ENCODE data around the gene SRF.

The SRF gene

DNA sequence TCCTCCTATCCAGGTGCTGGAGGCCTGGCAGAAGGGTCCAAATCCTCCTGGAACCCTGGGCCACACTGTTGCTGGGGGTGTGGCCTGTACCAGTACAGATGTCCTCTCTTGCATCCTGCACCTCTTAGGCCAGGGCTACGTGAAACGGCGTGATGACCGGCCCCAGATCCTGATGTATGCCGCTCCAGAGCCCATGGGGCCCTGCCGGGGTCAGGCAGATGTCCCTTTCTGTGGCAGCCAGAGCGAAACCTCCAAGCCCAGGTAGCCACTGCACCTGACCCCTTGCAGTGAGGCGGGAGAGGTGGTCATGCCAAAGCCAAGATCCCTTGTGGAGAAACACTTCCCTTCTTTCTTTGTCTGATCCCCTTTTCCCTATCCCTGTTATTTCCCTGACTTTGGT lies 44.0 kb downstream of the SRF start:
- no peaks in the 10 kb centered on the region for H3K9me3 ChIP-seq (ENCODE audit: control insufficient read depth, low read length)
- no peak overlapping the region for H3K4me3 ChIP-seq (ENCODE audit: low read depth, low read length)
- H3K4me1 ChIP-seq: no peaks in the 10 kb centered on the region
- no peak overlapping the region for H3K4me2 ChIP-seq (ENCODE audit: low read length)
- no peak overlapping the region for H3K9ac ChIP-seq
- H3K27ac ChIP-seq: no peak overlapping the region
- no peaks in the 10 kb centered on the region for H3K79me2 ChIP-seq
- TF ChIP-seq, protein P1, sequence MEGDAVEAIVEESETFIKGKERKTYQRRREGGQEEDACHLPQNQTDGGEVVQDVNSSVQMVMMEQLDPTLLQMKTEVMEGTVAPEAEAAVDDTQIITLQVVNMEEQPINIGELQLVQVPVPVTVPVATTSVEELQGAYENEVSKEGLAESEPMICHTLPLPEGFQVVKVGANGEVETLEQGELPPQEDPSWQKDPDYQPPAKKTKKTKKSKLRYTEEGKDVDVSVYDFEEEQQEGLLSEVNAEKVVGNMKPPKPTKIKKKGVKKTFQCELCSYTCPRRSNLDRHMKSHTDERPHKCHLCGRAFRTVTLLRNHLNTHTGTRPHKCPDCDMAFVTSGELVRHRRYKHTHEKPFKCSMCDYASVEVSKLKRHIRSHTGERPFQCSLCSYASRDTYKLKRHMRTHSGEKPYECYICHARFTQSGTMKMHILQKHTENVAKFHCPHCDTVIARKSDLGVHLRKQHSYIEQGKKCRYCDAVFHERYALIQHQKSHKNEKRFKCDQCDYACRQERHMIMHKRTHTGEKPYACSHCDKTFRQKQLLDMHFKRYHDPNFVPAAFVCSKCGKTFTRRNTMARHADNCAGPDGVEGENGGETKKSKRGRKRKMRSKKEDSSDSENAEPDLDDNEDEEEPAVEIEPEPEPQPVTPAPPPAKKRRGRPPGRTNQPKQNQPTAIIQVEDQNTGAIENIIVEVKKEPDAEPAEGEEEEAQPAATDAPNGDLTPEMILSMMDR (IDR thresholded peaks at IDR 0.05): no peak
- H3K36me3 ChIP-seq (ENCODE audit: control insufficient read depth, insufficient read depth, low read length): no peaks in the 10 kb centered on the region
- no peaks in the 10 kb centered on the region for H3K27me3 ChIP-seq (ENCODE audit: control insufficient read depth, insufficient read depth, low read length)
- H2AFZ ChIP-seq: no peak overlapping the region

DNA sequence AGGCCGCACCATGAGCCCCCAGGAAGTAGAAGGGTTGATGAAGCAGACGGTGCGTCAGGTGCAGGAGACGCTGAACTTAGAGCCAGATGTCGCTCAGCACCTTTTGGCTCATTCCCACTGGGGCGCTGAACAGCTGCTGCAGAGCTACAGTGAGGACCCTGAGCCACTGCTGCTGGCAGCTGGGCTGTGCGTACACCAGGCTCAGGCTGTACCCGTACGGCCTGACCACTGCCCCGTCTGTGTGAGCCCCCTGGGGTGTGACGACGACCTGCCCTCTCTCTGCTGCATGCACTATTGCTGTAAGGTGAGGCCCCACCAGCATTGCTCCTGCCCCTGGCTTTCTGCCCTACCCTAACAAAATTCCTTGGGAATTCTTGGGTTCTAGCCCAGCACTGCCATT lies 45.1 kb downstream of the SRF start:
- no peaks in the 10 kb centered on the region for H3K79me2 ChIP-seq
- H2AFZ ChIP-seq: no peak overlapping the region
- no peak overlapping the region for H3K4me3 ChIP-seq (ENCODE audit: low read depth, low read length)
- no peak overlapping the region for H3K4me2 ChIP-seq (ENCODE audit: low read length)
- no peak overlapping the region for H3K9ac ChIP-seq
- H3K36me3 ChIP-seq (ENCODE audit: control insufficient read depth, insufficient read depth, low read length): no peaks in the 10 kb centered on the region
- H3K27ac ChIP-seq: no peak overlapping the region
- no peaks in the 10 kb centered on the region for H3K4me1 ChIP-seq
- H3K9me3 ChIP-seq (ENCODE audit: control insufficient read depth, low read length): no peaks in the 10 kb centered on the region
- no peaks in the 10 kb centered on the region for H3K27me3 ChIP-seq (ENCODE audit: control insufficient read depth, insufficient read depth, low read length)
- TF ChIP-seq, protein P1 (IDR thresholded peaks at IDR 0.05): no peak

DNA sequence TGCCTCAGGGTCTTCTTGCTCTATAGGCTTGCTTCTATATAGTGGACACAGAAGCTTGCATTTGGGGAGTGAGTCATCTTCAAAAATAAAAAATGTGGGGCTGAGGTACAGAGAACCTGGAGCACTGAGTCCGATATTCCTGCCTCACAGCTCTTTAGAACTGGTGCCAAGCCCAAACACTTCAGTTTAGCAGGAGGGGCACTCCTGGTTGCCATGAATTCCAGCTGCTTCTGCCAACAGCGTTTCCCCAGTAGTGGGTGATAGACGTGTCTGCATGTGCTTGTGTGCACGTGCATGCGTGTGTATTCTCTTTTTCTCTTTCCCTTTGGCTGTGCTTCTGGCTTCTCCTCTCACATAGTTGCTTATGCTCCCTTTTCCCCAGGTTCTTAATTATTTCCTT lies 46.3 kb downstream of the SRF start:
- TF ChIP-seq, protein P1 (IDR thresholded peaks at IDR 0.05): no peak
- Histone ChIP-seq H2AFZ (no peak overlapping the region), H3K79me2 (no peaks in the 10 kb centered on the region), H3K27me3 (ENCODE audit: control insufficient read depth, insufficient read depth, low read length) (no peaks in the 10 kb centered on the region), H3K27ac (no peak overlapping the region), H3K9me3 (ENCODE audit: control insufficient read depth, low read length) (no peaks in the 10 kb centered on the region), H3K36me3 (ENCODE audit: control insufficient read depth, insufficient read depth, low read length) (no peaks in the 10 kb centered on the region), H3K4me1 (no peaks in the 10 kb centered on the region), H3K4me2 (ENCODE audit: low read length) (no peak overlapping the region), H3K4me3 (ENCODE audit: low read depth, low read length) (no peak overlapping the region), H3K9ac (no peak overlapping the region)

DNA sequence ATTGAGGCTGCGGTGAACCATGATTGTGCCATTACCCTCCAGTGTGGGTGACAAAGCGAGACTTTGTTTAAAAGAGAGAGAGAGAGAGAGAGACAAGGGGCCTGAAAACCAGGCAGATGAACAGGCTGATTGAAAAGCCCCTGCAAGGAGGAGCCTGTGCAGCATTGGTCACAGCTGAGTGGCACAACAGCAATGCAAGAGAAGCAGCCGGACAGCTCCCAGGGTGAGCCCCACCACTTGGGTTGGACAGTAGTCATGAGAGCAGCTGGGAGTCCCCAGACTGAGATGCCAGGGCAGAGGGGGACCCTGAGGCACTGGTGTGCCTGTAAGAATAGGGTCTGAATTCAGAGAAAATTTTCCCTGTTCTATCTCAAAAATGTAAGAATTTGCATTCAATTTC lies 48.0 kb downstream of the SRF start:
- TF ChIP-seq, protein P1 (IDR thresholded peaks at IDR 0.05): no peak
- no peak overlapping the region for H3K27ac ChIP-seq

DNA sequence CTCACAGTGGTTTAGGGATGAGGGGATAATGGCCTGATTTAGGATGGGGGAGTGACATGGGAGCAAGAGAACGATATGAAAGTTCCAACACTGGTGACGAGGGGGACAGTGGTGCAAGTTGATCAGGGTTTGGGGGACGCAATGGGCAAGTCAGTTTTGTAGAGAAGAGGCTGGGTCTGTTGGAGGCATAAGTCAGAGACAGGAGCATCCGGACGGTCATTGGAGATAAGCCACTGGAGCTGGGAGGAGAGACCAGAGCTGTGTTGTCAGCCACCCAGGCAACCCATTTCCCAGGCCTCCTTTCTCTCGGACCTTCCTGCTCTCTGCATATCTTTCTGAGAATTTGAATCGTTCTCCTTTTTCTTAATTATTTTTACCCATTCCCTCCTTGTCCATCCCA lies 48.7 kb downstream of the SRF start:
- H3K27me3 ChIP-seq (ENCODE audit: control insufficient read depth, insufficient read depth, low read length): no peaks in the 10 kb centered on the region
- H3K4me2 ChIP-seq (ENCODE audit: low read length): no peak overlapping the region
- no peaks in the 10 kb centered on the region for H3K4me1 ChIP-seq
- no peak overlapping the region for H3K27ac ChIP-seq
- no peaks in the 10 kb centered on the region for H3K36me3 ChIP-seq (ENCODE audit: control insufficient read depth, insufficient read depth, low read length)
- H3K4me3 ChIP-seq (ENCODE audit: low read depth, low read length): no peak overlapping the region
- H3K79me2 ChIP-seq: no peaks in the 10 kb centered on the region
- no peak overlapping the region for H3K9ac ChIP-seq
- no peaks in the 10 kb centered on the region for H3K9me3 ChIP-seq (ENCODE audit: control insufficient read depth, low read length)
- no peak overlapping the region for H2AFZ ChIP-seq
- TF ChIP-seq, protein P1 (IDR thresholded peaks at IDR 0.05): no peak

More for the DNA sequence above, 48.0 kb downstream of the SRF start:
- H3K9me3 ChIP-seq (ENCODE audit: control insufficient read depth, low read length): no peaks in the 10 kb centered on the region
- H3K4me1 ChIP-seq: no peaks in the 10 kb centered on the region
- H3K36me3 ChIP-seq (ENCODE audit: control insufficient read depth, insufficient read depth, low read length): no peaks in the 10 kb centered on the region
- no peaks in the 10 kb centered on the region for H3K27me3 ChIP-seq (ENCODE audit: control insufficient read depth, insufficient read depth, low read length)
- H2AFZ ChIP-seq: no peak overlapping the region
- no peaks in the 10 kb centered on the region for H3K79me2 ChIP-seq
- no peak overlapping the region for H3K4me2 ChIP-seq (ENCODE audit: low read length)
- no peak overlapping the region for H3K4me3 ChIP-seq (ENCODE audit: low read depth, low read length)
- H3K9ac ChIP-seq: no peak overlapping the region
